Neural cell (in vitro differentiated cells): ENCODE measurements around the gene ZNF438. TPM values are rescaled to one million over a fixed set of nuclear protein-coding genes. Genes with fewer than 3 reads are reported as not detected.

Experiments
- H2AFZ ChIP-seq: fragments of 200-600, 300-800 bp; sonication (generic), shearing (Covaris generic); 2 replicates; pipeline ENCODE4 v1.6.0; 2014; ENCODE audit warnings: low read depth, mild to moderate bottlenecking, antibody characterized with exemption, low read length, moderate library complexity
- H3F3A ChIP-seq: fragments of 200-600 bp; shearing (Covaris generic); 2 replicates; pipeline ENCODE4 v1.6.1; 2016; ENCODE audit warnings: mild to moderate bottlenecking, moderate library complexity, mixed read lengths, antibody characterized with exemption, low read length; ENCODE audit not compliant: insufficient read depth, poor library complexity, severe bottlenecking
- H3K27ac ChIP-seq: fragments of 200-600, 300-800 bp; sonication (generic), shearing (Covaris generic); 2 replicates; pipeline ENCODE4 v1.5.1; 2014; ENCODE audit warnings: mild to moderate bottlenecking, low read length, moderate library complexity
- H3K27me3 ChIP-seq: fragments of 300-800, 200-600 bp; sonication (generic), shearing (Covaris generic); 2 replicates; pipeline ENCODE4 v1.6.0; 2014; ENCODE audit warnings: mild to moderate bottlenecking, low read depth, low read length, moderate library complexity; ENCODE audit not compliant: insufficient read depth
- H3K36me3 ChIP-seq: fragments of 300-800, 200-600 bp; sonication (generic), shearing (Covaris generic); 2 replicates; pipeline ENCODE4 v1.5.1; 2014; ENCODE audit warnings: mild to moderate bottlenecking, antibody characterized with exemption, low read length, moderate library complexity; ENCODE audit not compliant: insufficient read depth
- H3K4me2 ChIP-seq: fragments of 300-800, 200-600 bp; sonication (generic), shearing (Covaris generic); 2 replicates; pipeline ENCODE4 v1.6.0; 2014; ENCODE audit warnings: mild to moderate bottlenecking, low read length
- H3K4me3 ChIP-seq: fragments of 300-800, 200-600 bp; sonication (generic), shearing (Covaris generic); 2 replicates; pipeline ENCODE4 v1.5.1; 2014; ENCODE audit warnings: mild to moderate bottlenecking, low read length, moderate library complexity
- H3K79me2 ChIP-seq: fragments of 200-600 bp; shearing (Covaris generic); replicated peaks from 2 replicates; pipeline ENCODE4 v1.6.0; 2014; ENCODE audit warnings: mild to moderate bottlenecking, low read length, moderate library complexity; ENCODE audit not compliant: insufficient read depth
- H3K9ac ChIP-seq: fragments of 300-800, 200-600 bp; sonication (generic), shearing (Covaris generic); 2 replicates; pipeline ENCODE4 v1.6.1; 2016; ENCODE audit warnings: mild to moderate bottlenecking, low read length, mixed read lengths
- H3K9me2 ChIP-seq: fragments of 200-600 bp; shearing (Covaris generic); 2 replicates; pipeline ENCODE4 v1.6.1; 2016; ENCODE audit warnings: mild to moderate bottlenecking, low read length, mixed read lengths; ENCODE audit not compliant: insufficient read depth
- H3K9me3 ChIP-seq: fragments of 200-600, 300-800 bp; sonication (generic), shearing (Covaris generic); 2 replicates; pipeline ENCODE4 v1.6.1; 2016; ENCODE audit warnings: mild to moderate bottlenecking, mixed run types, low read length, moderate library complexity, mixed read lengths
- H4K20me1 ChIP-seq: fragments of 200-600 bp; shearing (Covaris generic); 2 replicates; pipeline ENCODE4 v1.6.1; 2016; ENCODE audit warnings: mild to moderate bottlenecking, mixed run types; ENCODE audit not compliant: insufficient read depth
- CTCF ChIP-seq: fragments of 450-650 bp; IDR thresholded peaks from 2 replicates; pipeline ENCODE4 v1.5.1; 2014; ENCODE audit warnings: antibody characterized with exemption, mild to moderate bottlenecking, moderate library complexity; ENCODE audit not compliant: poor library complexity, severe bottlenecking
- EP300 ChIP-seq: fragments of 450-650 bp; conservative IDR thresholded peaks from 2 replicates; pipeline ENCODE4 v1.6.1; 2014; ENCODE audit warnings: antibody characterized with exemption, mild to moderate bottlenecking, moderate library complexity; ENCODE audit not compliant: poor library complexity, severe bottlenecking
- EZH2 ChIP-seq: fragments of 200-600, 300-800 bp; shearing (Covaris generic), sonication (generic); IDR thresholded peaks from 2 replicates; pipeline ENCODE4 v1.6.1; 2014; ENCODE audit warnings: antibody characterized with exemption, low read length, borderline replicate concordance, mild to moderate bottlenecking; ENCODE audit not compliant: insufficient read depth, poor library complexity, severe bottlenecking
- MXI1 ChIP-seq: fragments of 450-650 bp; conservative IDR thresholded peaks from 2 replicates; pipeline ENCODE4 v1.6.1; 2014; ENCODE audit warnings: antibody characterized with exemption, mild to moderate bottlenecking; ENCODE audit not compliant: poor library complexity, severe bottlenecking
- POLR2AphosphoS5 ChIP-seq: IDR thresholded peaks from 2 replicates; pipeline ENCODE4 v1.6.1; 2012
- RAD21 ChIP-seq: fragments of 450-650 bp; conservative IDR thresholded peaks from 2 replicates; pipeline ENCODE4 v1.6.1; 2014; ENCODE audit warnings: antibody characterized with exemption, mild to moderate bottlenecking, moderate library complexity
- REST ChIP-seq: IDR thresholded peaks from 2 replicates; pipeline ENCODE4 v1.6.1; 2012; ENCODE audit warnings: borderline replicate concordance
- SMC3 ChIP-seq: fragments of 450-650 bp; conservative IDR thresholded peaks from 2 replicates; pipeline ENCODE4 v1.6.1; 2014; ENCODE audit warnings: antibody characterized with exemption, mild to moderate bottlenecking, moderate library complexity; ENCODE audit not compliant: poor library complexity
- TAF1 ChIP-seq: IDR thresholded peaks from 2 replicates; pipeline ENCODE4 v1.6.1; 2012; ENCODE audit warnings: low read depth
- polyA plus RNA-seq: library from polyadenylated mRNA; depleted of rRNA; stranded (reverse); fragments of >200 nt; gene quantifications from 2 replicates; pipeline ENCODE4 v1.2.3, GENCODE V29; 2014

Gene ZNF438
- polyA plus RNA-seq, 1 donor from 2014 or later = 0.78 TPM

- H3K4me3 ChIP-seq = no peak overlapping the region
- no peaks in the 10 kb centered on the region for H3K27me3 ChIP-seq
- no peak overlapping the region for H3K9ac ChIP-seq
- no peaks in the 10 kb centered on the region for H3K9me2 ChIP-seq
- H3K27ac ChIP-seq = no peak overlapping the region
- H3K36me3 ChIP-seq = no peaks in the 10 kb centered on the region
- no peaks in the 10 kb centered on the region for H3K79me2 ChIP-seq
- TF ChIP-seq EZH2 (no peak), POLR2AphosphoS5 (no peak), TAF1 (no peak), RAD21 (no peak), CTCF (no peak), SMC3 (no peak), MXI1 (no peak), EP300 (no peak), REST (no peak)
- H4K20me1 ChIP-seq = no peaks in the 10 kb centered on the region
- H2AFZ ChIP-seq = no peak overlapping the region
- H3K4me2 ChIP-seq = no peak overlapping the region
- H3F3A ChIP-seq = no peaks in the 10 kb centered on the region
- no peaks in the 10 kb centered on the region for H3K9me3 ChIP-seq
These were observed 208.8 kb downstream of the ZNF438 start for GRCh38 chr10:30822693-30823465.

GRCh38 chr10:30821994-30822692, 209.5 kb downstream of the ZNF438 start:
- H3K27ac ChIP-seq = no peak overlapping the region
- H3F3A ChIP-seq = no peaks in the 10 kb centered on the region
- no peaks in the 10 kb centered on the region for H3K79me2 ChIP-seq
- no peak overlapping the region for H3K4me2 ChIP-seq
- TF ChIP-seq POLR2AphosphoS5 = no peak
- TF ChIP-seq CTCF = no peak
- no peak for TF ChIP-seq EZH2
- TF ChIP-seq REST = no peak
- no peak for TF ChIP-seq RAD21
- no peak for TF ChIP-seq TAF1
- no peak overlapping the region for H3K9ac ChIP-seq
- no peaks in the 10 kb centered on the region for H3K9me2 ChIP-seq
- no peak overlapping the region for H3K4me3 ChIP-seq
- H2AFZ ChIP-seq = no peak overlapping the region
- no peaks in the 10 kb centered on the region for H4K20me1 ChIP-seq
- no peaks in the 10 kb centered on the region for H3K9me3 ChIP-seq
- H3K27me3 ChIP-seq = no peaks in the 10 kb centered on the region
- H3K36me3 ChIP-seq = no peaks in the 10 kb centered on the region
